Activated T-helper 1 cell treated with anti-CD3 and anti-CD28 coated beads, Interleukin-12 subunit alpha, Interleukin-12 subunit beta, Interleukin-2, Interleukin-4 antibody, amounts not matched to agents 30 ng/mL and 10 ng/mL and 1 ng/mL, durations not matched to agents 14 hours and 24 hours and 36 hours (primary cell): ENCODE data around the gene FCRL4. TPM values are rescaled to one million over a fixed set of nuclear protein-coding genes. Genes with fewer than 3 reads are reported as not detected.

Experiments used
- DNase-seq: peaks from one replicate; pipeline ENCODE4 v3.0.0; 2021; ENCODE audit warnings: low spot score
- H3K27ac Mint-ChIP-seq: one replicate; pipeline ENCODE4 v1.8.0; 2021; ENCODE audit warnings: mild to moderate bottlenecking, mixed read lengths
- H3K27me3 Mint-ChIP-seq: one replicate; pipeline ENCODE4 v1.8.0; 2022; ENCODE audit warnings: mild to moderate bottlenecking, moderate library complexity, mixed read lengths; ENCODE audit not compliant: insufficient read depth
- H3K36me3 Mint-ChIP-seq: one replicate; pipeline ENCODE4 v1.8.0; 2021; ENCODE audit warnings: low read depth, mixed read lengths
- H3K4me1 Mint-ChIP-seq: one replicate; pipeline ENCODE4 v1.8.0; 2021; ENCODE audit warnings: low read depth, mixed read lengths
- H3K4me3 Mint-ChIP-seq: one replicate; pipeline ENCODE4 v1.8.0; 2021; ENCODE audit warnings: mild to moderate bottlenecking, moderate library complexity, mixed read lengths
- H3K9me3 Mint-ChIP-seq: one replicate; pipeline ENCODE4 v1.8.0; 2021; ENCODE audit warnings: mixed read lengths
- intact Hi-C: fragments of 100-400 bp; cut with micrococcal nuclease; formaldehyde crosslinking; loops from one replicate; pipeline ENCODE4 v1.15.1; 2024
- total RNA-seq: library from RNA; stranded (reverse); gene quantifications from 2 replicates; pipeline ENCODE4 v1.2.3, GENCODE V29; 2022

Gene FCRL4
- not detected in 2 replicates for total RNA-seq

- H3K9me3 Mint-ChIP-seq = no peaks in the 10 kb centered on the region
- H3K4me3 Mint-ChIP-seq = no peak within 1 kb of the TSS
- H3K27ac Mint-ChIP-seq = no peak within 1 kb of the TSS
- no peak for DNase-seq
- intact Hi-C loops = no loop called here
- H3K27me3 Mint-ChIP-seq = peaks cover 7% of the 10 kb centered on the region
- no peaks in the 10 kb centered on the region for H3K36me3 Mint-ChIP-seq
- no peaks in the 10 kb centered on the region for H3K4me1 Mint-ChIP-seq
These were observed at the start of gene FCRL4 for GRCh38 chr1:157597959-157598667. FCRL4 (minus strand) TSS chr1:157598085; CDS start chr1:157597944, 141 bp downstream.

DNA sequence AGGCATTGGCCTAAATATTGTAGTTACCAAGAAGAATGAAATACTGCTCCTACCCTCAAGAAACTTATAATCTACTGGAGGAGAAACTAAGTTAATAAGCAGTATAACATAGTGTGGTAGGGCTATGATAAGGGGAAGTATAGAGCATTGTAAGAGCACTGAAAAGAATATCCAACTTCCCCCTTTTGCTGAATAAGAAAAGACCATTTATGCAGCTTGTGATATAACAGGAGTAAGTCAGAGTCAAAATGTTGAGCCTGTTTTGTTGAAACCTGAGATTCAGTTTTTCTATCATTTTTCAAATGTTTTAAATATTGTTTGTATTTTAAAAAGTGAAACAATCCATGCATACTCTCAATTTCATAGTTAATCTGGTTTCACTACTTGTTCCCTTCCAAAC lies 48.3 kb upstream of the FCRL4 start:
- H3K27me3 Mint-ChIP-seq = no peaks in the 10 kb centered on the region
- intact Hi-C loops = no loop called here
- no peak overlapping the region for H3K4me3 Mint-ChIP-seq
- no peaks in the 10 kb centered on the region for H3K9me3 Mint-ChIP-seq
- H3K36me3 Mint-ChIP-seq = no peaks in the 10 kb centered on the region
- H3K27ac Mint-ChIP-seq = no peak overlapping the region
- no peak for DNase-seq
- no peaks in the 10 kb centered on the region for H3K4me1 Mint-ChIP-seq

GRCh38 chr1:157641177-157641576 lies 43.3 kb upstream of the FCRL4 start:
- no peaks in the 10 kb centered on the region for H3K36me3 Mint-ChIP-seq
- no peaks in the 10 kb centered on the region for H3K9me3 Mint-ChIP-seq
- no peak overlapping the region for H3K4me3 Mint-ChIP-seq
- DNase-seq = no peak
- intact Hi-C loops = no loop called here
- H3K27ac Mint-ChIP-seq = no peak overlapping the region
- H3K27me3 Mint-ChIP-seq = no peaks in the 10 kb centered on the region
- H3K4me1 Mint-ChIP-seq = no peaks in the 10 kb centered on the region

DNA sequence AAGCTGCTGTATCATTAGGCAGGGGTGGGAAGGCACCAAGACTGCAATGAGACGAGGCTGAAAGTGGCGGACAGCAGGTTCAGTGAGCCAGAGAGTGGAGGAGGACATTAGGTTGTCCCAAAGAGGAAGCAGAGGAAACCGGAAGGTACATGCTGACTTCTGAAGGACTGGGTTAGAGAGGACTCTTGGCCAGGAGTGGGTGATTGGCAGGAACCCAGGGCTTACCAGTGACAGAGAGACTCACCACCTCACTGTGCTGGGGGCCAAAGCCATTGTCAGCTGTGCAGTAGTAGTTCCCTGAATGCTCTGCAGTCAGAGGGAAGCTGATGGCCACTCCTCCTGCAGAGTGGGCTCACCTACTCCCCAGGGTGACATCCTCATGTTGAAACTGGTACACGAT lies 41.9 kb upstream of the FCRL4 start:
- no peak for DNase-seq
- intact Hi-C loops = no loop called here
- H3K36me3 Mint-ChIP-seq = no peaks in the 10 kb centered on the region
- no peaks in the 10 kb centered on the region for H3K9me3 Mint-ChIP-seq
- H3K27me3 Mint-ChIP-seq = no peaks in the 10 kb centered on the region
- H3K4me1 Mint-ChIP-seq = no peaks in the 10 kb centered on the region
- H3K27ac Mint-ChIP-seq = no peak overlapping the region
- no peak overlapping the region for H3K4me3 Mint-ChIP-seq

- Mint-ChIP-seq H3K36me3 (no peaks in the 10 kb centered on the region), H3K27ac (no peak overlapping the region)
- intact Hi-C loops = no loop called here
These were observed 30.9 kb upstream of the FCRL4 start for GRCh38 chr1:157628773-157629172.

DNA sequence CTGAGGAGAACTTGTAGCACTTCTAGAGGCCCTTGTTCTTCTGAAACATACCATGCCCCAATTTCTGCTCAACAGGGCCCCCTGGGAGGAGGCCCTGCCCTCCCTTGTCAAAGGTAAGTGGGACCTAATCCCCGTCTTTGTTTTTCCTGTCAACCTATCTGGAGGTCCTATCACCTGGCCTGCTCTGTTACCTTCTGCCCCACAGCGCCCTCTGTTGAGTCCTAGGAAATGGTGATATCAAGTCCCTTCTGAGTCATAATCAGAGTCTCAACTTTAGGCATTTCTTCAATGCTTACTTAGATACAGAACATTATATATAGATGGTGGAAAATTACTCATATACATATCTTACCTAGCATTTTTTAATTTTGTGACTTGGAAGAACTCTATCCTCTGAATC lies 28.2 kb upstream of the FCRL4 start:
- Mint-ChIP-seq H3K36me3 (no peaks in the 10 kb centered on the region), H3K4me3 (no peak overlapping the region), H3K9me3 (no peaks in the 10 kb centered on the region), H3K27me3 (peaks cover 3% of the 10 kb centered on the region), H3K4me1 (no peaks in the 10 kb centered on the region), H3K27ac (no peak overlapping the region)
- intact Hi-C loops = no loop called here
- no peak for DNase-seq

More at GRCh38 chr1:157628773-157629172, 30.9 kb upstream of the FCRL4 start:
- Mint-ChIP-seq H3K9me3 (no peaks in the 10 kb centered on the region), H3K27me3 (peaks cover 5% of the 10 kb centered on the region), H3K4me3 (no peak overlapping the region), H3K4me1 (no peaks in the 10 kb centered on the region)
- no peak for DNase-seq

DNA sequence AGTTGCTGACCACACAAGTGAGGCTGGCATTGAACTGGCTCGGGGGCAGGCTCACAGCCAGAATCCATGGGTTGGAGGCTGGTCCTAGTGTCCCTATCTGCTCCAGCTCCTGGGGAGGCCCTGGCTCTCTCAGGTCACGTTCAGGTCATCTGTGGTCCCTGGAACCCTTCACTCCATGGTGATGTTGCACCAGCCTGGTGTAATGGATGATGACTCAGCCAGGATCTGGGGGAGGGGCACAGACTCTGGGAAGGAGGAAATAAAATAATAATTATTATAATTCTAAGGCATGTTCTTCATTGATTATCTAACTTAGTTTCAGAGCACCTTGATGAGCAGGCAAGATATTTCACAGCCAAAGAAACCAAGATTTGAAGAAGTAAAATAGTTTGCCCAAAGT lies 26.6 kb upstream of the FCRL4 start:
- DNase-seq = no peak
- Mint-ChIP-seq H3K27ac (no peak overlapping the region), H3K9me3 (no peaks in the 10 kb centered on the region), H3K27me3 (peaks cover 3% of the 10 kb centered on the region), H3K4me1 (no peaks in the 10 kb centered on the region), H3K4me3 (no peak overlapping the region), H3K36me3 (no peaks in the 10 kb centered on the region)
- intact Hi-C loops = no loop called here

- Mint-ChIP-seq H3K4me1 (no peaks in the 10 kb centered on the region), H3K9me3 (no peaks in the 10 kb centered on the region), H3K27ac (no peak overlapping the region), H3K4me3 (no peak overlapping the region), H3K36me3 (no peaks in the 10 kb centered on the region), H3K27me3 (peaks cover 2% of the 10 kb centered on the region)
- intact Hi-C loops = no loop called here
- no peak for DNase-seq
These were observed 24.6 kb upstream of the FCRL4 start for GRCh38 chr1:157622471-157622870.

DNA sequence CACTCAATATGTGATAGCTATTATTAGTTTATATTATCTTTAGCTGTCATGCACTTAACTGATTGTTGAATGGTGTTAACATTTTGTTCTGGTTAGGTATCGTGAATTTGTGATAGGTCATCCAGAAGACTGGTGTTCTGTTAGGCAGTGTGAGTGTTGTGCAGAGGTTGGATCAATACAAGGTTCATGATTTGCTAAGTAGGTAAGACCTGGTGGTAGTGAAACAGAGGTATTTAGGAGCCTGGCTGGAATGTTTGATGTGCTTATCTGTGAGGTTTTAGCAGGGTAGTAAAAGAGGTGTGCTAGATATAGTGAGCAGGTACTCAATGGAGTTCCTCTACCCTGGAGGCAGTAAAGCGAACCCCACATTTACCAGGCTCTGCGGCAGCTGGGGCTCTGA lies 20.3 kb upstream of the FCRL4 start:
- Mint-ChIP-seq H3K4me1 (no peaks in the 10 kb centered on the region), H3K36me3 (no peaks in the 10 kb centered on the region), H3K9me3 (no peaks in the 10 kb centered on the region), H3K27ac (no peak overlapping the region), H3K27me3 (no peaks in the 10 kb centered on the region), H3K4me3 (no peak overlapping the region)
- no peak for DNase-seq
- intact Hi-C loops = no loop called here

DNA sequence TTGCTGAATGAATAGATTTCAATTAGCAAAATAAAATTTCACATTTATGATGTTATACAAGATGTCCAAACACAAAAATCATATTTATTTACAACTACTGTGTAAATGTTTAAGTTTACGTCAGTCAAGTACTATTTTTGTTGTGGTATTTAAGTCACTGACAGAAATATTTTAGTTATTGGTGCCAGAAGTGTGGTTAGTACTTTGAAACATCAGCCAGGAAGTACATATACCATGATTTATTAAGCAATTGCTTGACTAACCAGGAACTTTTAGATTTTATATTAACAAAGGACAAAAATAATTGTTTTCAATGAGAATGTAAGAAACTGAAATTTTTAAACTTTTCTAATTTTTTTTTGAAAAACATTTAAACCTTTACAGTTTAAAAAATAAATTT lies 2.4 kb upstream of the FCRL4 start:
- no peaks in the 10 kb centered on the region for H3K36me3 Mint-ChIP-seq
- H3K27me3 Mint-ChIP-seq = peaks cover 7% of the 10 kb centered on the region
- H3K9me3 Mint-ChIP-seq = no peaks in the 10 kb centered on the region
- H3K4me1 Mint-ChIP-seq = no peaks in the 10 kb centered on the region
- DNase-seq = no peak
- intact Hi-C loops = no loop called here
- no peak overlapping the region for H3K27ac Mint-ChIP-seq
- no peak overlapping the region for H3K4me3 Mint-ChIP-seq

GRCh38 chr1:157596384-157596783 lies 1.5 kb downstream of the FCRL4 start:
- H3K27ac Mint-ChIP-seq = no peak overlapping the region
- no peaks in the 10 kb centered on the region for H3K4me1 Mint-ChIP-seq
- H3K36me3 Mint-ChIP-seq = no peaks in the 10 kb centered on the region
- H3K4me3 Mint-ChIP-seq = no peak overlapping the region
- DNase-seq = no peak
- intact Hi-C loops = no loop called here
- peaks cover 7% of the 10 kb centered on the region for H3K27me3 Mint-ChIP-seq
- no peaks in the 10 kb centered on the region for H3K9me3 Mint-ChIP-seq

GRCh38 chr1:157595356-157595755 lies 2.5 kb downstream of the FCRL4 start:
- Mint-ChIP-seq H3K9me3 (no peaks in the 10 kb centered on the region), H3K27me3 (peaks cover 7% of the 10 kb centered on the region), H3K4me3 (no peak overlapping the region), H3K36me3 (no peaks in the 10 kb centered on the region), H3K4me1 (no peaks in the 10 kb centered on the region), H3K27ac (no peak overlapping the region)
- intact Hi-C loops = no loop called here
- DNase-seq = no peak

DNA sequence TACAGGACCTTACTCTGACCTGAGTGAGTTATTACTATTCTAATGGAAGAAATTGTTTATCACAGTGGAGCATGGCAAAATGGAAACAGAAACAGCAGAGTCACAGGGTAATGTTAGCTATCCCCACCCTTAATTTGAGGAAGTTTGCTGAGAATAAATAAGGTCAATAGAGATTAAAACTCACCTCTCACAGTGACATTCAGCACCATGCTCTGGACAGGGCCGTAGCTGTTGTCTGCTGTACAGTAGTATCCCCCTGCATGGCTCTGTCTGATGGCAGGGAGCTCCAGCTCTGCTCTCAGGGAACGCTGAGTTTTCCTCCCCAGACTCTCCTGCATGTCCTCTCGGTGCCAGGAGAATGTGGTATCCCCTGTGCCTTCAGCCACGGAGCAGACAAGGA lies 11.9 kb downstream of the FCRL4 start:
- Mint-ChIP-seq H3K27me3 (peaks cover 10% of the 10 kb centered on the region), H3K36me3 (no peaks in the 10 kb centered on the region), H3K4me1 (no peaks in the 10 kb centered on the region), H3K9me3 (no peaks in the 10 kb centered on the region), H3K27ac (no peak overlapping the region), H3K4me3 (no peak overlapping the region)
- DNase-seq = no peak
- intact Hi-C loops = no loop called here

DNA sequence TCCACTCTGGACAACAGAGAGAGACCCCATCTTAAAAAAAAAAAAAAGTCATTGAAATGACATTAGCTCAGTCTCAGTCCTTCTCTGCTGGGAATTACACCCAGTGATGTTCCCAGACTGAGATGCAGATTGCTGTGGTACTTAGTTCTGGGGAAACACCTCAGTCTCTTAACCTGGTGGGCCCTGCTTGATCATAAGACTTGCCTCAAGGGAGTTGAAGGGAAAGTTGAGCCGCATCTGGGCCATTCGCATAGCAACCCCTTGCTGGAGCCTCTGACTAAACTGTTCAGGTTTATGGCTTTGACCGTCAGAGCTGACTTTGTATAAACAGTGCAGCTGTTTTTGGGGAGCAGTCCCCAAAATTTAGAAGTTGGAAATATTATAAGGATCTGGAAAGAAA lies 13.4 kb downstream of the FCRL4 start:
- Mint-ChIP-seq H3K27ac (no peak overlapping the region), H3K9me3 (no peaks in the 10 kb centered on the region), H3K27me3 (peaks cover 10% of the 10 kb centered on the region), H3K4me3 (no peak overlapping the region), H3K4me1 (no peaks in the 10 kb centered on the region), H3K36me3 (no peaks in the 10 kb centered on the region)
- intact Hi-C loops = loop anchor here (5.0 kb wide), 1 partner anchor 363 kb away; no protein-coding TSS in a partner anchor
- no peak for DNase-seq
